HepG2 (cell line): ENCODE data around the gene AGRN. TPM values are rescaled to one million over a fixed set of nuclear protein-coding genes. Genes with fewer than 3 reads are reported as not detected.

ENCODE experiments used
- AKAP8 ChIP-seq: sonication (generic); formaldehyde crosslinking; IDR thresholded peaks from 2 replicates; pipeline ENCODE4 v1.5.1; 2020; ENCODE audit warnings: mild to moderate bottlenecking, missing genetic modification reagents
- ARID4A ChIP-seq: sonication (generic); formaldehyde crosslinking; IDR thresholded peaks from 2 replicates; pipeline ENCODE4 v1.5.0; 2020; ENCODE audit warnings: mild to moderate bottlenecking, missing genetic modification reagents, borderline replicate concordance
- ELF4 ChIP-seq: sonication (generic); formaldehyde crosslinking; IDR thresholded peaks from 2 replicates; pipeline ENCODE4 v1.5.0; 2020; ENCODE audit warnings: missing genetic modification reagents, mild to moderate bottlenecking, moderate library complexity, borderline replicate concordance
- GRHL1 ChIP-seq: sonication (generic); formaldehyde crosslinking; conservative IDR thresholded peaks from 2 replicates; pipeline ENCODE4 v1.8.0; 2022; ENCODE audit warnings: missing genetic modification reagents
- HDAC2 ChIP-seq: sonication (generic); formaldehyde crosslinking; IDR thresholded peaks from 2 replicates; pipeline ENCODE4 v1.4.0; 2020; ENCODE audit warnings: missing genetic modification reagents
- MAZ ChIP-seq, 2 experiments: sonication (generic) in 1 of 2; formaldehyde crosslinking in 1 of 2; IDR thresholded peaks; 2 replicates each; pipeline versions ENCODE4 v1.5.0 to v1.6.1; 2012 to 2020; ENCODE audit warnings: low read depth in 2 of 2, mild to moderate bottlenecking in 2 of 2, borderline replicate concordance in 1 of 2, improper control_type of control experiment in 1 of 2, low read length in 1 of 2, missing genetic modification reagents in 1 of 2, moderate library complexity in 1 of 2
- NONO ChIP-seq, 2 experiments: fragments of 450-650 bp in 1 of 2; sonication (generic) in 1 of 2; formaldehyde crosslinking in 1 of 2; IDR thresholded peaks in 1 of 2; conservative IDR thresholded peaks in 1 of 2; 2 replicates each; pipeline versions ENCODE4 v1.6.1 to v1.8.0; 2017 to 2022; ENCODE audit warnings: mild to moderate bottlenecking in 1 of 2, missing genetic modification reagents in 1 of 2, moderate library complexity in 1 of 2
- POLR2AphosphoS5 ChIP-seq: IDR thresholded peaks from 2 replicates; pipeline ENCODE4 v1.6.1; 2012; ENCODE audit warnings: low read depth, low read length
- PRDM15 ChIP-seq: sonication (generic); formaldehyde crosslinking; IDR thresholded peaks from 2 replicates; pipeline ENCODE4 v1.4.0; 2020; ENCODE audit warnings: missing genetic modification reagents
- ZBTB43 ChIP-seq: sonication (generic); formaldehyde crosslinking; conservative IDR thresholded peaks from 2 replicates; pipeline ENCODE4 v1.4.0; 2020; ENCODE audit warnings: missing genetic modification reagents
- ZC3H13 ChIP-seq: sonication (generic); formaldehyde crosslinking; IDR thresholded peaks from 2 replicates; pipeline ENCODE4 v1.8.1; 2023; ENCODE audit warnings: mild to moderate bottlenecking, missing genetic modification reagents, moderate library complexity
- ZNF710 ChIP-seq: sonication (generic); formaldehyde crosslinking; IDR thresholded peaks from 2 replicates; pipeline ENCODE4 v1.5.0; 2020; ENCODE audit warnings: mild to moderate bottlenecking, missing genetic modification reagents, borderline replicate concordance
- ZSCAN9 ChIP-seq: IDR thresholded peaks from 2 replicates; pipeline ENCODE4 v1.6.1; 2016; ENCODE audit warnings: borderline replicate concordance
- polyA plus RNA-seq, 8 experiments: library from polyadenylated mRNA; depleted of rRNA in 3 of 8; stranded (reverse) in 7 of 8; unstranded in 1 of 8; fragments of >200 nt; fragmentation: Illumina TruSeq in 4 of 8; extraction: Trizol in 4 of 8; gene quantifications; 2 replicates each; pipeline versions ENCODE4 v1.2.1 to v1.2.3, GENCODE V29; 2011 to 2016; ENCODE audit warnings: low read depth in 4 of 8, missing spikeins in 1 of 8, mixed read lengths in 1 of 8; ENCODE audit not compliant: insufficient read depth in 1 of 8
- total RNA-seq, 5 experiments: library from RNA; depleted of rRNA; stranded (reverse); fragments of >200 nt; fragmentation: Illumina TruSeq; extraction: Trizol; gene quantifications; 2 replicates each; pipeline ENCODE4 v1.2.3, GENCODE V29; 2016; ENCODE audit warnings: low read depth in 1 of 5

The AGRN gene
- total and polyA plus RNA-seq, 2 of the 13 experiments (the other 11 are each of a cell fraction or from before 2014, with no cell fraction given), result 29.8 to 65.2 TPM

GRCh38 chr1:1080122-1080757, 60.3 kb downstream of the AGRN start (continued):
- TF ChIP-seq PRDM15 (peak; percentile 59; the same call in 1 of the 2 replicates), NONO (IDR thresholded peaks at IDR 0.05) (no peak), NONO (CRISPR knock-in tag; conservative IDR thresholded peaks at IDR 0.05) (no peak), ZC3H13 (CRISPR knock-in tag) (peak; percentile 83), ZBTB43 (no peak), ARID4A (CRISPR knock-in tag) (peak; percentile 14; the same call in 1 of the 2 replicates), AKAP8 (CRISPR knock-in tag) (peak; percentile 83), ZSCAN9 (CRISPR knock-in tag) (no peak), POLR2AphosphoS5 (peak; percentile 67), ZNF710 (CRISPR knock-in tag) (0 out of 2 replicates have a peak, but pooled peaks have one; percentile 26), MAZ (IDR thresholded peaks at IDR 0.05; ENCODE audit: borderline replicate concordance, low read depth, low read length) (no peak), MAZ (CRISPR knock-in tag; IDR thresholded peaks at IDR 0.05; ENCODE audit: low read depth) (no peak), GRHL1 (no peak), ELF4 (CRISPR knock-in tag) (no peak), HDAC2 (CRISPR knock-in tag) (no peak)
